Measurements from ENCODE around the gene FARP2.

The FARP2 gene

GRCh38 chr2:241454837-241455485, 98.9 kb downstream of the FARP2 start:
- H3K9me3 ChIP-seq (ENCODE audit: insufficient read depth, low read length) = no peaks in the 10 kb centered on the region
- no peak overlapping the region for H3K27ac ChIP-seq (ENCODE audit: low read length)
- no peaks in the 10 kb centered on the region for H3K4me1 ChIP-seq (ENCODE audit: low read length)
- no peaks in the 10 kb centered on the region for H3K36me3 ChIP-seq (replicated peaks; ENCODE audit: low read depth, low read length)
- H3K4me2 ChIP-seq (ENCODE audit: low read length) = no peak overlapping the region
- H3K27me3 ChIP-seq (ENCODE audit: low read depth, low read length) = no peaks in the 10 kb centered on the region
- TF ChIP-seq EZH2phosphoT487 (IDR thresholded peaks at IDR 0.05; ENCODE audit: low read depth) (no peak), CTCF (IDR thresholded peaks at IDR 0.05; ENCODE audit: low read depth, low read length) (no peak)
- H3K79me2 ChIP-seq (ENCODE audit: low read length) = no peaks in the 10 kb centered on the region
- H3K9ac ChIP-seq (ENCODE audit: low read length) = no peak overlapping the region
- H2AFZ ChIP-seq (ENCODE audit: low read depth, low read length) = no peak overlapping the region
- no peak overlapping the region for H3K4me3 ChIP-seq (ENCODE audit: low read length)
- H4K20me1 ChIP-seq (ENCODE audit: insufficient read depth, low read length) = no peaks in the 10 kb centered on the region

- Histone ChIP-seq H4K20me1 (ENCODE audit: insufficient read depth, low read length) (no peaks in the 10 kb centered on the region), H3K4me1 (ENCODE audit: low read length) (no peaks in the 10 kb centered on the region), H3K27ac (ENCODE audit: low read length) (no peak overlapping the region), H3K9ac (ENCODE audit: low read length) (no peak overlapping the region), H3K9me3 (ENCODE audit: insufficient read depth, low read length) (no peaks in the 10 kb centered on the region), H3K79me2 (ENCODE audit: low read length) (no peaks in the 10 kb centered on the region), H3K36me3 (replicated peaks; ENCODE audit: low read depth, low read length) (no peaks in the 10 kb centered on the region), H2AFZ (ENCODE audit: low read depth, low read length) (no peak overlapping the region), H3K4me3 (ENCODE audit: low read length) (no peak overlapping the region), H3K4me2 (ENCODE audit: low read length) (no peak overlapping the region), H3K27me3 (ENCODE audit: low read depth, low read length) (no peaks in the 10 kb centered on the region)
- no peak for TF ChIP-seq EZH2phosphoT487 (IDR thresholded peaks at IDR 0.05; ENCODE audit: low read depth)
- TF ChIP-seq CTCF (IDR thresholded peaks at IDR 0.05; ENCODE audit: low read depth, low read length) = no peak
These were observed 100.5 kb downstream of the FARP2 start for GRCh38 chr2:241456546-241456945.

- no peaks in the 10 kb centered on the region for H3K79me2 ChIP-seq (ENCODE audit: low read length)
- TF ChIP-seq CTCF (IDR thresholded peaks at IDR 0.05; ENCODE audit: low read depth, low read length) = no peak
- no peak for TF ChIP-seq EZH2phosphoT487 (IDR thresholded peaks at IDR 0.05; ENCODE audit: low read depth)
- no peak overlapping the region for H3K27ac ChIP-seq (ENCODE audit: low read length)
- no peak overlapping the region for H3K4me2 ChIP-seq (ENCODE audit: low read length)
- no peaks in the 10 kb centered on the region for H4K20me1 ChIP-seq (ENCODE audit: insufficient read depth, low read length)
- no peak overlapping the region for H3K4me3 ChIP-seq (ENCODE audit: low read length)
- H3K9ac ChIP-seq (ENCODE audit: low read length) = no peak overlapping the region
- H2AFZ ChIP-seq (ENCODE audit: low read depth, low read length) = no peak overlapping the region
- H3K9me3 ChIP-seq (ENCODE audit: insufficient read depth, low read length) = no peaks in the 10 kb centered on the region
- H3K4me1 ChIP-seq (ENCODE audit: low read length) = no peaks in the 10 kb centered on the region
- no peaks in the 10 kb centered on the region for H3K27me3 ChIP-seq (ENCODE audit: low read depth, low read length)
- H3K36me3 ChIP-seq (replicated peaks; ENCODE audit: low read depth, low read length) = no peaks in the 10 kb centered on the region
These were observed 102.6 kb downstream of the FARP2 start for GRCh38 chr2:241458687-241459086.

GRCh38 chr2:241459520-241459919, 103.4 kb downstream of the FARP2 start:
- Histone ChIP-seq H2AFZ (ENCODE audit: low read depth, low read length) (no peak overlapping the region), H3K4me2 (ENCODE audit: low read length) (no peak overlapping the region), H3K79me2 (ENCODE audit: low read length) (no peaks in the 10 kb centered on the region), H4K20me1 (ENCODE audit: insufficient read depth, low read length) (no peaks in the 10 kb centered on the region), H3K9me3 (ENCODE audit: insufficient read depth, low read length) (no peaks in the 10 kb centered on the region), H3K27me3 (ENCODE audit: low read depth, low read length) (no peaks in the 10 kb centered on the region), H3K4me1 (ENCODE audit: low read length) (no peaks in the 10 kb centered on the region), H3K27ac (ENCODE audit: low read length) (no peak overlapping the region), H3K4me3 (ENCODE audit: low read length) (no peak overlapping the region), H3K36me3 (replicated peaks; ENCODE audit: low read depth, low read length) (no peaks in the 10 kb centered on the region), H3K9ac (ENCODE audit: low read length) (no peak overlapping the region)
- TF ChIP-seq EZH2phosphoT487 (IDR thresholded peaks at IDR 0.05; ENCODE audit: low read depth) (no peak), CTCF (IDR thresholded peaks at IDR 0.05; ENCODE audit: low read depth, low read length) (no peak)
